CD4-positive, alpha-beta memory T cell (primary cell): ENCODE results near the gene IMP3. TPM values are rescaled to one million over a fixed set of nuclear protein-coding genes. Genes with fewer than 3 reads are reported as not detected.

ENCODE experiments used
- CTCF ChIA-PET: fragments of 350-600 bp; sonication (Branson Sonifier 250); formaldehyde crosslinking; loops from one replicate; lab custom pipeline; 2021; ENCODE audit warnings: inconsistent platforms; ENCODE audit not compliant: partially characterized antibody; lab: Charles Lee
- POLR2A ChIA-PET: fragments of 350-600 bp; sonication (Branson Sonifier 250); formaldehyde crosslinking; loops from one replicate; lab custom pipeline; 2021; ENCODE audit not compliant: partially characterized antibody; lab: Charles Lee
- DNase-seq, 5 donors: peaks; one replicate each; pipeline versions ENCODE4 v3.0.0 to v3.0.0-alpha.2; 2020 to 2022; ENCODE audit warnings: mixed read lengths in 1 of 5
- H3K27ac ChIP-seq: one replicate; pipeline ENCODE4 v1.7.0; 2013; ENCODE audit warnings: low read depth, low read length
- H3K27me3 ChIP-seq: 2 replicates; pipeline ENCODE4 v1.7.0; 2013; ENCODE audit warnings: mild to moderate bottlenecking, low read length, moderate library complexity; ENCODE audit not compliant: insufficient read depth
- H3K36me3 ChIP-seq: 2 replicates; pipeline ENCODE4 v1.7.0; 2013; ENCODE audit warnings: mild to moderate bottlenecking, low read length, moderate library complexity; ENCODE audit not compliant: insufficient read depth
- H3K4me1 ChIP-seq: 2 replicates; pipeline ENCODE4 v1.7.0; 2013; ENCODE audit warnings: mild to moderate bottlenecking, low read length, moderate library complexity; ENCODE audit not compliant: insufficient read depth
- H3K4me3 ChIP-seq, 2 donors: one replicate each; pipeline ENCODE4 v1.7.0; 2013; ENCODE audit warnings: low read length in 2 of 2, mild to moderate bottlenecking in 1 of 2
- H3K9me3 ChIP-seq, 2 donors: one replicate each; pipeline ENCODE4 v1.7.0; 2013; ENCODE audit warnings: low read length in 2 of 2, control low read depth in 1 of 2; ENCODE audit not compliant: control insufficient read depth in 1 of 2
- H3K27ac Mint-ChIP-seq, 7 donors: one replicate each; pipeline ENCODE4 v1.8.0; 2020 to 2021; ENCODE audit warnings: mixed read lengths in 7 of 7, mild to moderate bottlenecking in 6 of 7, inconsistent platforms in 3 of 7, moderate library complexity in 3 of 7
- H3K27me3 Mint-ChIP-seq, 2 donors: one replicate each; pipeline ENCODE4 v1.8.0; 2020 to 2021; ENCODE audit warnings: mixed read lengths in 2 of 2
- H3K36me3 Mint-ChIP-seq, 2 donors: one replicate each; pipeline ENCODE4 v1.8.0; 2020 to 2021; ENCODE audit warnings: mixed read lengths in 2 of 2, inconsistent platforms in 1 of 2, mild to moderate bottlenecking in 1 of 2
- H3K4me1 Mint-ChIP-seq, 4 donors: one replicate each; pipeline ENCODE4 v1.8.0; 2020 to 2021; ENCODE audit warnings: mixed read lengths in 4 of 4, mild to moderate bottlenecking in 1 of 4
- H3K4me3 Mint-ChIP-seq, 8 donors: one replicate each; pipeline ENCODE4 v1.8.0; 2020 to 2021; ENCODE audit warnings: mixed read lengths in 8 of 8, mild to moderate bottlenecking in 7 of 8, moderate library complexity in 6 of 8, inconsistent platforms in 3 of 8
- H3K9me3 Mint-ChIP-seq, 8 donors: one replicate each; pipeline ENCODE4 v1.8.0; 2020 to 2021; ENCODE audit warnings: mixed read lengths in 8 of 8, mild to moderate bottlenecking in 5 of 8, inconsistent platforms in 3 of 8, moderate library complexity in 1 of 8
- intact Hi-C: fragments of 100-400 bp; cut with micrococcal nuclease; formaldehyde crosslinking; loops from one replicate; pipeline ENCODE4 v1.15.1; 2023
- polyA plus RNA-seq, 2 donors: library from polyadenylated mRNA; unstranded; fragments of 300-500 nt; fragmentation: Illumina TruSeq; gene quantifications; one replicate each; pipeline ENCODE4 v1.2.3, GENCODE V29; 2021
- total RNA-seq, 2 experiments: library from RNA; stranded (reverse); gene quantifications; one replicate each; pipeline ENCODE4 v1.2.3, GENCODE V29; 2021

Gene IMP3
- total and polyA plus RNA-seq, 4 experiments from 2014 or later = 85.5 to 211 (median 144) TPM

DNA sequence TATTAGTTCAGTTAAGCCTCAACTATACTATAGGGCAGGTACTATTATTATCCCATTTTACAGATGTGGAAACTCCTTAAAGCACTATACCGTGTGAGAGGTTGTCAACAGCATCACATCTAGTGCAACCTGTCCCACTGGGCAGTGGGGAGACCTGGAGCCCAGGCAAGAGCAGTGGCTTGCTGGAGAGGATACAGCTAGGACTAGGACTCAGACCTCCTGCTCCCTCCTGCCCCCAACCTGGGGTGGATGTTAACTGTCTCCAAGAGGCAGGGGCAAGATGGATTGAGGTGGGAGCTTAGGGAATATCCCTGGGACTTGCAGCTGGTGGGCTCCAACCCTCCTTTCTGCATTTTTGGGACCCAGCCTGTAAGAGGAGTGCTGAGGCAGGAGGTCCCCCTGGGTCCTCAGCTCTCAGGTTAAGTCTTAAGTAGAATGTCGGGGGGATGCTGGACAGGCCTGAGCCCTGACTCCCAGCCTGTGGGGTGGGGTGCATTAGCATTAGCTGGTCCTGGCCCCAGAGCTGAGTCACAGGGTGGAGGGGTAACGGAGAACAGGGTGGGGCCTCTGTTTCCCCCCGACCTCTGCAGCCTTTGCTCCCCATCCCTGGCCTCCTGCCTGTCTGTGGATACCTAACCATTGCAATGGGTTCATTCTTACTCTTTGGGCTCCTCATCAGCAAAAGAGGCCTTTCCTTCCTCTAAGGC, 14.3 kb upstream of the IMP3 start:
- peaks cover 16% of the 10 kb centered on the region for H3K4me1 ChIP-seq
- no peak overlapping the region for H3K4me3 Mint-ChIP-seq
- no peak for DNase-seq
- H3K27ac ChIP-seq = no peak overlapping the region
- peaks cover 10 to 33% (median 24%) of the 10 kb centered on the region in 4 donors for H3K4me1 Mint-ChIP-seq
- H3K27ac Mint-ChIP-seq = peak overlapping the region in 1 of 7 donors; percentile 31
- no peaks in the 10 kb centered on the region for H3K9me3 Mint-ChIP-seq
- no peaks in the 10 kb centered on the region for H3K36me3 ChIP-seq
- H3K9me3 ChIP-seq = no peaks in the 10 kb centered on the region
- H3K36me3 Mint-ChIP-seq = no peaks in the 10 kb centered on the region
- H3K4me3 ChIP-seq = no peak overlapping the region
- ChIA-PET CTCF (no interaction called here), POLR2A (interaction anchor here (1.1 kb wide), 1 partner anchor 15 kb away, joined by 3 read pairs; no protein-coding TSS in a partner anchor)
- H3K27me3 ChIP-seq = no peaks in the 10 kb centered on the region
- intact Hi-C loops = no loop called here
- H3K27me3 Mint-ChIP-seq = no peaks in the 10 kb centered on the region

DNA sequence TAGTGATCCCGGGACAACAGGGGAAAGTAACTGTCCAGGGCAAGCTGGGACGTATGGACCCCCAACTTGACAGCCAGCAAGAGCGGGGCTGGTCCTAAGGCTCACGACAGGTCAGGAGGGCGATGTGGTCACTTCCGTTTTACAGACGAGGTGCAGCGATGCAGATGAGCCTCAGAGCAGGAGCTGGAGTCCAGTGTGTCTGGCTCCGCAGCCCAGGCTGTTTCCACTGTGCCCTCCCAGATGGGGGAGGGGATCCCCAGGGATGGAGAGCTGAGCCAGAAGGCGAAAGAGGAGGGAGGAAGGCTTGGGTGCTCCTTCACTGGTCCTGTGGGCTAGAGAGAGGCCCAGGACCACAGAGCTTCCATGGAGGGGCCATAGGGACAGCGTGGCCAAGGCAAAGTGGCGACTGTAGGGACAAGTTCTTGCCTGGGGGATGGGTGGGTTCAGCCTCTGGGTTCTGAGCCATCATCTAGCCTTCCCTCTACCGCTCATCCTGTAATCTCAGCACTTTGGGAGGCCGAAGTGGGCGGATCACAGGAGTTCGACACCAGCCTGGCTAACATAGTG, 13.4 kb upstream of the IMP3 start:
- Histone ChIP-seq H3K9me3 (no peaks in the 10 kb centered on the region), H3K27me3 (no peaks in the 10 kb centered on the region), H3K36me3 (no peaks in the 10 kb centered on the region), H3K4me3 (no peak overlapping the region), H3K4me1 (peaks cover 18% of the 10 kb centered on the region), H3K27ac (no peak overlapping the region)
- intact Hi-C loops = no loop called here
- DNase-seq = no peak
- Mint-ChIP-seq H3K4me1 (peaks cover 10 to 42% (median 24%) of the 10 kb centered on the region in 4 donors), H3K36me3 (no peaks in the 10 kb centered on the region), H3K4me3 (no peak overlapping the region), H3K27ac (peak overlapping the region in 2 of 7 donors; percentile 29 to 68), H3K9me3 (no peaks in the 10 kb centered on the region), H3K27me3 (no peaks in the 10 kb centered on the region)
- ChIA-PET POLR2A (interaction anchor here (1.1 kb wide), 1 partner anchor 14 kb away, joined by 3 read pairs; no protein-coding TSS in a partner anchor), CTCF (no interaction called here)

DNA sequence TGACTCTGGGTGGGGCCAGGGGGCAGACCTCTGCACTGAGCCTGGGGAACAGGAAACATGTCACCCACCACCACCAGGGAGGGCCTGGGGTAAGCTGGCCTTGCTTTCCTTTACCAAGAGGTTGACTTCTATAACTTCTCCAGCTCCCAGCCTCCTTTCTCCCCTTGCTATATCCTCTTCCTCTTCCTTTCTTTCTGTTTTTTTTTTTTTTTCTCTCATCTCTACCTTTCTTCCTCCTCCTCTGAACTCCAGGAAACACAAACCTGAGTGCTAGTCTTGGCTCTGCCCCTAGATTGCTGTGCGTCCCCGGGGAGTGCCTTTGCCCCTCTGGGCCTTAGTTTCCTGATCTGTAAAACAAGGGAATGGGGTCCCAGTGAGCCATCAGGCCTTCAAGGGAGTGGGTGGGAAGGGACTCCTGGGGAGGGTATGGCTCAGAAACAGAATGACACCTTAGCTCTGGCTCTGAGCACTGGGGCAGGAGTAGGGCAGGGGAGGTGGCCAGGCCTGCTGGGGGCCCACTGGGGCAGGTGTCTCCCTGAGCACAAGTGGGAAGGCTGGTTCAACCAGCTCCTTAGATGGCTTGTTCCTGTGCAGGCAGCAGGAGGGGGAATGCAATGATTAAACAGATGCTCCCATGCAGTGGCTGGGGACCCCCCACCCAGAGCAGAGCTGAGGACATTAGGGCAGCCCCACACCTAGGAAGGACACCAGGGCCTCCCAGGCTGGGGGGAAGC, 12.0 kb upstream of the IMP3 start:
- intact Hi-C loops = no loop called here
- CTCF ChIA-PET = interaction anchor here (0.6 kb wide), 1 partner anchor 14 kb away, joined by 3 read pairs; no protein-coding TSS in a partner anchor
- Mint-ChIP-seq H3K4me3 (peak overlapping the region in 4 of 8 donors; percentile 12 to 57 (median 27)), H3K9me3 (no peaks in the 10 kb centered on the region), H3K36me3 (peaks cover 0 to 3% of the 10 kb centered on the region in 2 donors), H3K27ac (peak overlapping the region in 5 of 7 donors; percentile 36 to 86 (median 67)), H3K4me1 (peaks cover 10 to 46% (median 26%) of the 10 kb centered on the region in 4 donors), H3K27me3 (no peaks in the 10 kb centered on the region)
- Histone ChIP-seq H3K4me1 (peaks cover 27% of the 10 kb centered on the region), H3K27me3 (no peaks in the 10 kb centered on the region), H3K36me3 (no peaks in the 10 kb centered on the region), H3K9me3 (no peaks in the 10 kb centered on the region), H3K27ac (no peak overlapping the region), H3K4me3 (no peak overlapping the region)
- DNase-seq = no peak
- POLR2A ChIA-PET = interaction anchor here (1.3 kb wide), 1 partner anchor 283 kb away, joined by 3 read pairs; the partner anchor contains the start of gene MAN2C1

DNA sequence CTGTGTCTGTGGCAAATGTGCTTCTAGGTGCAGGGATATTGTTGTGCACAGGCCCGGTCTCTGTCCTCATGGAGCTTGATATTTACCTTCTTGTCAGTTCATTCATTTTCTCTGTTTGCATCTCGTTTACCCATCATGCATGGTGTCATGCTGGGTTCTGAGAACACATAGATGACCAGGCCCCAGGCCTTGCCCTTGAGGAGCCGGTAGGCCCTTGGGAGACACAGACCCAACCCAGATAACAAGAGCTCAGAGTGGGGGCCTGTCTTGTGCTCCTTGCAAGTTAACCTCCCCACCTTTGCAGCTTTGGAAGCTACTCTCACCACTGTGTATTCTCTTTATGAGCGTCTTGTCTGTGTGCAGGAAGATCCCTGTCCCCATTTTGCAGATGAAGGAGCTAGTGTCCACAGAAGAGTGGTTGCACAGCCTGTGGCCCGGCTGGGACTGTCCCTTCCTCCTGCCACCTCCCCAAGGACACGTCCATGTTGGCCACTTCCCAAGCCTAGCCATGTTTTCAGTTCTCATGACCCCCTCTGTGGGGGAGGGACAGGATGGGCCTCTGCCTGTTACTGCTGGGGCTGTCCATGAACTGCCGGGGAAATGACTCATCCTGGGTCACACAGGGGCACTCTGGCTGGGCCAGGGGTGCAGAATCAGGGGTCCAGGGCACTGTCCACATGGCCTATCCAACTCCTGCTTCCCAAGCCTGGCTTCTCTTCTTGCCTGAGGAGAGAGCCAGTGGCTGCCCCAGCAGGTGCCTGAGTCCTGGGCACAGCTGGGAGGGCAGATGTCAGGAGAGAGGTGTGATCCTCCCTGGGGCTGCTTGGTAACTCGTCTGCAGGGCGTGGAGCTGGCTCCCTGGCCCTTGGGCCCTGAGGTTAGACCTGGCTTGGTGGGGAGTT, 11.1 kb upstream of the IMP3 start:
- Histone ChIP-seq H3K9me3 (no peaks in the 10 kb centered on the region), H3K4me1 (peaks cover 32% of the 10 kb centered on the region), H3K27ac (no peak overlapping the region), H3K27me3 (no peaks in the 10 kb centered on the region), H3K36me3 (no peaks in the 10 kb centered on the region), H3K4me3 (no peak overlapping the region)
- POLR2A ChIA-PET = interaction anchor here (0.6 to 1.3 kb wide), 3 partner anchors 10 to 283 kb away, joined by 3 read pairs; partner anchors contain the start of genes IMP3 and MAN2C1
- H3K4me3 Mint-ChIP-seq = peak overlapping the region in 6 of 8 donors; percentile 7 to 72 (median 51)
- no peaks in the 10 kb centered on the region for H3K27me3 Mint-ChIP-seq
- peaks cover 0 to 5% of the 10 kb centered on the region in 2 donors for H3K36me3 Mint-ChIP-seq
- CTCF ChIA-PET = interaction anchor here (0.6 to 0.7 kb wide), 2 partner anchors 11 to 13 kb away, joined by 3 read pairs; partner anchors contain the start of gene IMP3
- no peak for DNase-seq
- H3K4me1 Mint-ChIP-seq = peaks cover 15 to 52% (median 33%) of the 10 kb centered on the region in 4 donors
- peak overlapping the region in 6 of 7 donors; percentile 8 to 84 (median 61) for H3K27ac Mint-ChIP-seq
- intact Hi-C loops = no loop called here
- H3K9me3 Mint-ChIP-seq = no peaks in the 10 kb centered on the region

DNA sequence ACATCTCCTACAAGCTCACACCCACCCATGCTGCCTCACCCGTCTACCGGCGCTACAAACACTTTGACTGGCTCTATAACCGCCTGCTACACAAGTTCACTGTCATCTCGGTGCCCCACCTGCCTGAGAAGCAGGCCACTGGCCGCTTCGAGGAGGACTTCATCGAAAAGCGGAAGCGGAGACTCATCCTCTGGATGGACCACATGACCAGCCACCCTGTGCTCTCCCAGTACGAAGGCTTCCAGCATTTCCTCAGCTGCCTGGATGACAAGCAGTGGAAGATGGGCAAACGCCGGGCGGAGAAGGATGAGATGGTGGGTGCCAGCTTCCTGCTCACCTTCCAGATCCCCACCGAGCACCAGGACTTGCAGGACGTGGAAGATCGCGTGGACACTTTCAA, 9.8 kb upstream of the IMP3 start:
- Histone ChIP-seq H3K4me3 (no peak overlapping the region), H3K36me3 (no peaks in the 10 kb centered on the region), H3K4me1 (peaks cover 32% of the 10 kb centered on the region), H3K27ac (no peak overlapping the region), H3K27me3 (no peaks in the 10 kb centered on the region), H3K9me3 (no peaks in the 10 kb centered on the region)
- H3K9me3 Mint-ChIP-seq = no peaks in the 10 kb centered on the region
- H3K27me3 Mint-ChIP-seq = no peaks in the 10 kb centered on the region
- intact Hi-C loops = loop anchor here (2.0 kb wide), 1 partner anchor 141 kb away; no protein-coding TSS in a partner anchor
- POLR2A ChIA-PET = interaction anchor here (1.0 to 2.2 kb wide), 2 partner anchors 9 to 31 kb away, joined by 4 to 10 read pairs; partner anchors contain the start of gene IMP3
- peak overlapping the region in 5 of 7 donors; percentile 1 to 75 (median 67) for H3K27ac Mint-ChIP-seq
- no peak for DNase-seq
- peaks cover 15 to 53% (median 33%) of the 10 kb centered on the region in 4 donors for H3K4me1 Mint-ChIP-seq
- peak overlapping the region in 7 of 8 donors; percentile 5 to 83 (median 69) for H3K4me3 Mint-ChIP-seq
- CTCF ChIA-PET = no interaction called here
- H3K36me3 Mint-ChIP-seq = peaks cover 0 to 5% of the 10 kb centered on the region in 2 donors

DNA sequence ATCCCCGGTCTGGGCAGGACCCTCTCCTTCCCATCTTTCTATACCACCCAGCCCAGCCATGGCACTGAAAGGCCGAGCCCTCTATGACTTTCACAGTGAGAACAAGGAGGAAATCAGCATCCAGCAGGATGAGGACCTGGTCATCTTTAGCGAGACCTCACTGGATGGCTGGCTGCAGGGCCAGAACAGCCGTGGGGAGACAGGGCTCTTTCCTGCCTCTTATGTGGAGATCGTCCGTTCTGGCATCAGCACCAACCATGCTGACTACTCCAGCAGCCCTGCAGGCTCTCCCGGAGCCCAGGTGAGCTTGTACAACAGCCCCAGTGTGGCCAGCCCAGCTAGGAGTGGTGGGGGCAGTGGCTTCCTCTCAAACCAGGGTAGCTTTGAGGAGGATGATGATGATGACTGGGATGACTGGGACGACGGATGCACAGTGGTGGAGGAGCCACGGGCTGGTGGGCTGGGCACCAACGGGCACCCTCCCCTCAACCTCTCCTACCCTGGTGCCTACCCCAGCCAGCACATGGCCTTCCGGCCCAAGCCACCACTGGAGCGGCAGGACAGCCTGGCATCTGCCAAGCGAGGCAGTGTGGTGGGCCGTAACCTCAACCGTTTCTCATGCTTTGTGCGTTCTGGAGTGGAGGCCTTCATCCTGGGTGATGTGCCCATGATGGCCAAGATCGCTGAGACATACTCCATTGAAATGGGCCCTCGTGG, 9.2 kb upstream of the IMP3 start:
- no peak for DNase-seq
- Histone ChIP-seq H3K4me3 (no peak overlapping the region), H3K36me3 (no peaks in the 10 kb centered on the region), H3K9me3 (no peaks in the 10 kb centered on the region), H3K27me3 (no peaks in the 10 kb centered on the region), H3K27ac (no peak overlapping the region), H3K4me1 (peaks cover 32% of the 10 kb centered on the region)
- peak overlapping the region in 5 of 7 donors; percentile 34 to 75 (median 67) for H3K27ac Mint-ChIP-seq
- H3K27me3 Mint-ChIP-seq = no peaks in the 10 kb centered on the region
- H3K9me3 Mint-ChIP-seq = no peaks in the 10 kb centered on the region
- ChIA-PET POLR2A (interaction anchor here (1.0 to 2.2 kb wide), 2 partner anchors 9 to 31 kb away, joined by 4 to 10 read pairs; partner anchors contain the start of gene IMP3), CTCF (no interaction called here)
- peaks cover 17 to 53% (median 33%) of the 10 kb centered on the region in 4 donors for H3K4me1 Mint-ChIP-seq
- H3K36me3 Mint-ChIP-seq = peaks cover 0 to 5% of the 10 kb centered on the region in 2 donors
- intact Hi-C loops = loop anchor here (2.0 kb wide), 1 partner anchor 140 kb away; no protein-coding TSS in a partner anchor
- peak overlapping the region; percentile 63 to 89 (median 86) for H3K4me3 Mint-ChIP-seq
